GM12891 (cell line): ENCODE results near the gene SIX5.

Experiments used
- PAX5 ChIP-seq: IDR thresholded peaks from 2 replicates; pipeline ENCODE4 v1.6.1; 2011; ENCODE audit warnings: low read length, moderate library complexity, mild to moderate bottlenecking; ENCODE audit not compliant: insufficient read depth, severe bottlenecking
- POLR2A ChIP-seq: IDR thresholded peaks from 2 replicates; pipeline ENCODE4 v1.6.1; 2011; ENCODE audit warnings: low read depth, low read length, control low read depth
- POLR2AphosphoS5 ChIP-seq: IDR thresholded peaks from 2 replicates; pipeline ENCODE4 v1.6.1; 2011; ENCODE audit warnings: low read depth, low read length, control low read depth
- SPI1 ChIP-seq: IDR thresholded peaks from 2 replicates; pipeline ENCODE4 v1.6.1; 2011; ENCODE audit warnings: low read depth, low read length, control low read depth

DNA sequence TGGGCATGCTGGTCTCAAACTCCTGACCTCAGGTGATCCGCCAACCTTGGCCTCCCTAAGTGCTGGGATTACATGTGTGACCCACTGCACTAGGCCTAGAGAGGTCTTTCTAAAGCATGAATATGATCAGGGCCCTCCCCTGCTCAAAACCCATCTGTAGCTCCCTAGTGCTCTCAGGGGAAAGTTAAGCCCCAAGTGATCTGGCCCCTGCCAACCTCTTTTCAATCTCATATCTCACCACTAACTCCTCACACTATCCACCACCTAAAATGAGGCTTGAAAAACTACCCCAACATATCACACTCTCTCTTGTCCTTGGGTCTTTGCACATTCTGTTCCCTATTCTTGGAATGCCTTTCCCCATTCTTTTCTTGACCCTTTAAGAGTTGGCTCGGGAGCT, 25.6 kb upstream of the SIX5 start:
- TF ChIP-seq POLR2A (no peak), POLR2AphosphoS5 (no peak), SPI1 (no peak), PAX5 (no peak)
